NCI-H2196 treated with DMSO at 0.1 percent for 48 hours (cell line): ENCODE measurements around the gene CDH22.
A peak's percentile ranks its signal among the peaks of the same experiment; 100 is the strongest.

Experiments
- DNase-seq: peaks from one replicate; lab custom pipeline; 2025; ENCODE audit not compliant: unreplicated experiment; lab: John Stamatoyannopoulos, UW

CDH22 gene

DNA sequence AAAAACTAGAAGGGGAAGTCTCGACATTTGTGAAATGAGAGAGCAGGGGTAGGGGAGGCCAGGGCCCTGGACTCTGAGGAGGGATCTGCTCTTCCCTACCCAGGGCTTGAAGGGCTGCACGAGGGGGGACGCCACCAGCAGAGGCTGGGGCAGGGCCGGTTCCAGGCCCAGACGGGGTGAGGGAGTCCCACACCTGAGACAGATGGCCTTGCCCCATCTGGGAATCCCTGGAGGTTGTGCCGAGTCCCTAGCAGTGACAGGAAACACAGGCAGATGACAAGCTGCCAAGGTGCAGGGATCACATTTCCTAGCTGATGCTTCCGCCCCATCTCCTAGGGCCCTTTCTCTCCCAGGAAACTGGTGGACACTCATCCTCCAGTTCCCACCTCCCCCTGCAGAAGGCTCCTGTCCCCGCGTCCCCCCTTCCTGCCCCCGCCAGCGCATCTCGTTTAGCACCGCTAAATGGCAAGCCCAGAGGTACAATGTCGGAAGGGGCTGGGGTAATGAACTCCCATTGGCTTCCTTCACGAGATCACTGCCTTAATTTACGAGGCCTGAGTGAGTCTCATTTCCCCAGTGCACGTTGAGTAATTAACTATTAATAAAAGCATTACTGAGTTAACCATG is 35.2 kb upstream of the CDH22 start:
- DNase-seq, result no peak

DNA sequence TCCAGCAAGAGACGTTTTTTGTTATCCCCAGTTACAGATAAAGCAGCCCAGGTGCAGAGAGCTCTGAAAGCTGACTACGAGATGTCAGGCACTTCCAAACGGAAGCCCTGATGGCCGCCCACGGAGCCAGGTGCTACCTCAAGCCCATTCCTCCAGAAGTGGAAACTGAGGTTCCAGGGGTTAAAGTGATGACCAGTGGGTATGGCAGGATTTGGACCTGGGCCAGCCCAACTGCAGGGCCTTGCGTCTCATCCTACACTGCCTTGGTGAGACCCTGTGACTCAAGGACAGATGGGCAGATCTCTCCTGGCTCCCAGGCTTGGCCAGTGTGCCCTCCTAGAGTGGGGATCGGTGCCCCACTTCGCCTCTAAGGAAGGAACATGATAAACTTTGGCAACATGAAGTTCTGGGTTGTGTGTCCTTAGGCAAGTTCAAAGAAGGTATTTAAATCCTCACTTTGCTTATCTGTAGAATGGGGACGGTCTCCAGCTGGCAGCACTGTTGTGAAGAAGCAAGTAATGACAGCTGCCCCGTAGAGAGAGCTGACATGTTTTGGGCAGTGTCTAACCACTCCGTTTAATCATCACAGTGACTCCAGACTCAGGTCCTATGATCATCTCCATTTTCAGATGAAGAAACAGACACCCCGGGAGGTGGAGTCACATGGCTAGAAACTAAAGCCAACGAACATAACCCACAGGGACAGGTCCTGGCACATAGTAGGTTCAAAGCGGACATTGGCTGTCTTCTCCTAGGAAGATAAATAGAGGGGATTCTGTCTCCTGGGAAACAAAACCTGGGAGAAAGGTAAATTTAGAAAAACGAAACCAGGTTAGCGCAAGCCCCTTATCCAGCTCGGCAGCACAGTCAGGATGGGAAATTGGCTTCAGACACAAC is 34.4 kb upstream of the CDH22 start:
- no peak for DNase-seq

DNA sequence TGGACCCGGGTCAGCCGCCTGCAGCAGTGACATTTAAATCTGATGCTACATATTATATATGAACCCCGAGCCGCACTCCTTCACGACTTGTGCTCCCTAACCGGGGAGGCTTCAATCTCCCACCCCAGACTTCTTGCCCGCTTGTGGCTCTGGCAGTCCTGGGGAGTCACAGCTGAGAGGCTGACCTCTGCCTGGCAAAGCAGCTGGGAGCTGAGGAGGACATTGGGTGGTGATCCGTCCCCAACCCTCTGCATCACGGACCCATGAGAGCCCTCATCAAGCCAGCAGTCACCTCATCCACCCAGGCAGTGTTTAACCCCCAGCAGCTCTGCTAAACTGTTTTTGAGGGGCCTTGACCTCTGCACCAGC is 33.7 kb upstream of the CDH22 start:
- DNase-seq, result no peak

DNA sequence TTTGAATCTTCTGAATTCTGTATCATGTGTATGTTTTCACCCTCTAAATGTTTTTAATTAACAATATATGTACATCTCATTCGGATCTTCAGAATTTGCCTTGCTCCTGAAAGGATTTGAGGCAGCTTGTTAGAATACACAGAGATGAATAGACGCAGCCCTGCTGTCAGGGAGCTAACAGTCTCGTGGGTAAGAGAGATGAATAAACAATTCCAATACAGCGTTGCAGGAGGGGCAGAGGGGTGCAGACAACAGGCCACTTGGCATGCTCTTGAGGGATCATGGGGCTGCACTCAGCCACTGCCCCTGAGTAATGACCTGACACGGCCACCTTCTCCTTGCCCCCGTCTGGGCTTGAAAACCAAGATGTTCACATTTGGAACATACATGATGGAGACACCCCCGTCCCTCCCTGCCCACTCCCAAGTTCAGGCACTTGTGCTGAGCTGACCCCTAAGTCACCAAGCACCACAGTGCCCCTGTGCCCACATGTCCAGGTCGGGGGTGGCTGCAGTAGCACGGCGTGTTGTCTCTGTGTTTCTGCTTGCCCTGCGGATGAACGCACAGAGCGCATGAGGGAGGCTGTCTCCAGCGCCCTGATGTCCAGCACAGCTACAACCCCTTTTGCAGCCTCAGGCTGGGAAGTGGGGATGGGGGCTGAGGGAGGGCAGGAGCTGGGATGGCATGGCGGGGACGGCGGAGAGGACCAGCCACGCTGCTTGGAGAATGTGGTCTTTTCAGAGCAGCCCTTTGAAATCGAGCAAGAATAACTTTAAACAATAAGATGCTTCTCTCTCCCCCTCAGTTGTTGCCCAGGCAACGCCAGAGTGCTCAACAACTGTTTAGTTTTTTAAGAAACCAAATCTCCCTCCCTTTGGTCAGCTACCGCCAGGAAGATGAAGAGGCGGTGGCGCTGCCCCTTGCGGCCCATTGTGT is 33.0 kb upstream of the CDH22 start:
- no peak for DNase-seq

DNA sequence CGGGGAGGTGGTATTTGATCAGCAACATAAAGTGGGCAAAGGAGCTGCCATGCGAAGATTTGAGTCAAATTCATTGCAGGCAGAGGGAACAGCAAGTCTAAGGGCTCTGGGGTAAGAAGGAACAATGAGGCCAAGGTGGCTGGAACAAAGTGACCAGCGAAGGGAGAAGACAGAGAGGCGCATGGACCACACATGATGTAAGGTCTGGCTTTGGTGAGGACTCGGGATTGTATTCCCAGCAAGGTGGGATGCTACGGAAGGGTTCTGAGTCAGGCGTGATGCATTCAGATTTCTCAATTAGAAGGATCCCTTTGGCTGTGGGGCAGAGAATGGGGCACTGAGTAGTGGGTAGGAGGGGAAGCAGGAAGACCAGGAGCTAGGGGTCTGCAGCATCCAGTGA is 30.7 kb upstream of the CDH22 start:
- no peak for DNase-seq

DNA sequence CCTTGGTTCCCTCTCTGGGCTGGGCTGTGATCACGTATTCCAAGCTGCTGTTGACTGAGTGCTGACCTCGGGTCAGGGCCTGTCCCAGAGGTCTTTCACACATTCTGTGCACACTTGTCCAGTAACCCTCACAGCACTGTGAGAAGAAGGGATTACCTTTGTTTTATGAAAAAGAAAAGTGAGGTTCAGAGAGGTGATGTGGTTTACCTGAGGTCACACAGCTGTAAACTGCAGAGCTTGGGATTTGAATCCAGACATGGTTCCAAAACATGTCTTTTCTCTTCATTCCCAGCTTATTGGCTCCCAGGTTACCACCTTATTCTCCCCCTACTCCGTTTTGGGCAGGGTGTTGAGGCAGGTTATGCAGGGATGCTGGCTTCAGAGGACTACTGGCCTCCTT is 28.4 kb upstream of the CDH22 start:
- no peak for DNase-seq

DNA sequence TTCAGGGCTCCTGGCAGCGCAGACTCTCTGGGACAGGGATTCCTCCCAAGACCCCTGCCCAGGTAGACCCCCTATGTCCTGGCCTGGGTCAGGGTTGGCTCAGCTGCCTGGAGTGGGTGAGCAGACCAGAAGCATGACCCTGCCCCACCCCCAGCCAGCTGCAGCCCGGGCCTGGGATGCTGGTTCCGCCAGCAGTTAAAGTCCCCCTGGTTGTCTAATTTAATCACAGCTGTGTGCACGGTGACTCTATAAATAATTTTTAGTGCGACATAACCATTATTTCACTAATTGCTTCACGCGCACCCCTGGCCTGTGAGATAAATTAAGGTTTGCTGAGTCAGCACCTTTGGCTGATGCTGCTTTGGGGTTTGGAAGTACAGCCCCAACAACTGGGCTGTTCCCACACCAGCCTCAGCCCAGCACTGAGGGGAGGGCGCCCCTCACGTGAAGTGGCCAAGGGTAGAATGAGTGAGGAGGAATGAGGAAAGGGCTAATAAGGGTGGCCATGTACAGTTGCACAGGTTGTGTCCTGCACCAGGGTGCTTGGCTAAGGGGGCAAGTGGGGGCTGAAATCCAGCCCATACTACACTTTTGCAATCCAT is 26.1 kb upstream of the CDH22 start:
- no peak for DNase-seq

DNA sequence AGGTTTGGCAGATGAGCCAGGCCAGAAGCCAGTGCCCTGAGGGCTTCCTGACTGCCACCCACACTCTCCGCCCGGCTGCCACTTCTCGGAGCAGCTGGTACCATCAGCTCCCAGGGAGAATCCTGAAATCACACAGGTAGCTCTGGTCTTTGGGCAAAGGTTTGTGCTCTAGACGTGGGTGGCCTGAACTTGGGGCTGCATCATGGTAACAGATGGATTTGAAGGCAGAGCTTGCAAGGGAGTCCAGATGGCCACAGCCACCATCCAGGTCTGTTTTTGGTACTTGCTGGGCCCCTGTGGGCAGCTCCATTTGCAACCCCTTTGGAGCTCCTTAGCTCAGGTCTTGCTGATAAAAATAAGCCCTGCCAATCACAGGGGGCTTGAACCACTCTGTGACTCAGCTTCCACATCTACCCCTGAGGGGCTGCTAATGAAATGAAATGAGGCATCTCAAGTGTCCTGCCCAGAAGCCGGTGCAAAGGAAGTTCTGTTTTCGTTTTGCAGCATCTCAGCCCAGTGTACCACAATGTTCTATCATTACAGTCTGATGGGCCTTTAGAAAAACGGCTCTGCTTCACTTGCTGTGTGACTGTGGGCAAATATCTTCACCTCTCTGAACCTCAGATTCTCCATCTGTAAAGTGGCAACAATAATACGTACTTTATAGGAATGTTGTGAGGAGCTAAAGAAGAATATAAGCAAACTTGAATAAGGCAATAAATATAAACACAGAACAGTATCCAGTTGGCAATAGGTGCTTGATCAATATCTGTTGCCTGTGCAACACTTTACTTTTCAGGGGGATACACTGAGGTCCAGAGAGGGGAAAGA is 25.1 kb upstream of the CDH22 start:
- no peak for DNase-seq

DNA sequence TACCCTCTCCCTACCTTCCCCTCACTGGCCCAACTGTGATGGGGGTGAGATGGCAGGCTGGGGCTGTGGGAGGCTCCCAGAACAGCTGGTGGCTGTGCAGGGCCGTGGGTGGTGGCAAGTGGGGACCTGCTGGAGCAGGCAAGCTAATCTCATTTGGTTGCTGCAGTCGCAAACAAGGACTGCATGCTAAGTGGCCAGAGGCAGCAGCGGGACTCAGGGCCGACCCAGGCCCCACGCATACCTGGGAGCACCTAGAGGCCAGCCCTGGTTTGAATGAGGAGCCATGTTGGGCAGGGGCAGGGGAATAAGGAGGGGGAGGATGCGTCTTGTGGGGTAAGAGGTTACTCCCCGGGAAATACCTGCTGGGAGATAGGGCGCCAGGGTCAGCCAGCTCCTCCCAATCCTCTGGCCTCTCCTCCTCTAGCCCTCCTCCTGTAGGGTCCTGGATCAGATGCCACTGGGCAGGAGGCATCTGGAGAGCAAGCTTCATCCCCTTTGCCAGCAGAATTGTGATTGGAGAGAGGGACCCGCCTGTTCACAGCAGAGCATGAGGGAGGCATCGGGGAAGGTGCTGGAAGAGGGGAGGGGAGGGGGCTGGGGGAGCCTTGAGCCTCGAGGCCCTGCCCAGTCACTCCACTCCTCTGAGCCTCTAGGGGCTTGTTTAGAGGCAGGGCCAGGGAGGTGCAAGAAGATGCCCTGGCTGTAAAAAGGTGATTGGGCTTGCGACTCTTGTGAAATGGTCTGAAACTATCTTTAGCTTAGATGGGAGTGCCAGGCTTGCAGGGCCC is 24.3 kb upstream of the CDH22 start:
- DNase-seq, result peak; percentile 56

DNA sequence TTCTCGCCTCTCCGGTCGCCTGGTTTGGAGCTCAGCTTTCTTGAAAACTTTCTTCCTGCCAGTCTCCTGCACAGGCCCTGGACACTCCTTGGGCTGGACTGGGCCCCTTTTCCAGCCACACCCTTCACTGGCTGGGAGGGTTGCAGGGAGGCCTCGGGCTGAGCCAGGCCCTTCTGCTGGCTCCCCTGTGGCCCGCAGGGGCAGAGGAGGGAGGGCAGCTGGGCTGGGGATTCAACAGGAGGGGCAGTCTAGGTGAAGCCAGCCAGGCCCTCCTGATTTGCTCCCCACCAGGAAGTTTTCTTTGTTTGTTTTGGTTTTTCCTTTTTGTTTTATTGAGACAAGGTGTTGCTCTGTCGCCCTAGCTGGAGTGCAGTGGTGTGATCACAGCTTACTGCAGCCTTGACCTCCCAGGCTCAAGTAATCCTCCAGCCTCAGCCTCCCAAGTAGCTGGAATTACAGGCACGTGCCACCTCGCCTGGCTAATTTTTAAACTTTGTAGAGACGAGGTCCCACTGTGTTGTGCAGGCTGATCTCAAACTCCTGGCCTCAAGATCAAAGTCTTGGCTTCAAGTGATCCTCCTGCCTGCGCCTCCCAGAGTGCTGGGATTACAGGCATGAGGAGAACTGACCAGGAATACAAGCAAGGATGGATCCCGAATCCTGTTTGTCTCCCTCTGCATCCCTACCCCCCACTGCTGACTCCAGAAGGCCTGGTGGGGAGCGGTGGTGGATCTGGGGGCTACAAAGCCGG is 23.5 kb upstream of the CDH22 start:
- DNase-seq, result no peak

DNA sequence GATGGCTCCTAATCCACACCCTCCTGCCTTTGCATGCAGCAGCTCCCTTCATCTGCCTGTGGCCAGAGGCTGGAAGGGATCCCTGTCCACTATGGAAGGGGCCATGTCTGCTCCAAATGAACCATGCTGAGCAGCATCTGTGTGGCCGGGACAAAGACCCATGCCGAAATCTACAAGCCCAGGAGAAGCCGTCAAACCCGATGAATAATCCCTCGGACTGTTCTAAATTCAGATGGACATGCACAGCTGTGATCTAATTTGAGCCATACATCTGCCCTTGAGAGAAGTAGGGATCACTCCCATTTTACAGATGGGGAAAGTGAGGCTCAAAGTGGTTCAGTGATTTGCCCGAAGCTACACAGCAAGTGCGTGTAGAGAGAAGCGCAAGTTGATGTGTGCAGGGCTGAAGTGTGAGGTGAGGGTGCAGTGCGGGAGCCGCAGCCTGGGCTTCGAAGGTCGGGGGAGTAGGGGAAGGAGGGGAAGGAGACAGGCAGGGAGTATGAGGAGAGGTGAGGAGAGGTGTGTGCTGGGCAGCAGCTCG is 22.6 kb upstream of the CDH22 start:
- no peak for DNase-seq

DNA sequence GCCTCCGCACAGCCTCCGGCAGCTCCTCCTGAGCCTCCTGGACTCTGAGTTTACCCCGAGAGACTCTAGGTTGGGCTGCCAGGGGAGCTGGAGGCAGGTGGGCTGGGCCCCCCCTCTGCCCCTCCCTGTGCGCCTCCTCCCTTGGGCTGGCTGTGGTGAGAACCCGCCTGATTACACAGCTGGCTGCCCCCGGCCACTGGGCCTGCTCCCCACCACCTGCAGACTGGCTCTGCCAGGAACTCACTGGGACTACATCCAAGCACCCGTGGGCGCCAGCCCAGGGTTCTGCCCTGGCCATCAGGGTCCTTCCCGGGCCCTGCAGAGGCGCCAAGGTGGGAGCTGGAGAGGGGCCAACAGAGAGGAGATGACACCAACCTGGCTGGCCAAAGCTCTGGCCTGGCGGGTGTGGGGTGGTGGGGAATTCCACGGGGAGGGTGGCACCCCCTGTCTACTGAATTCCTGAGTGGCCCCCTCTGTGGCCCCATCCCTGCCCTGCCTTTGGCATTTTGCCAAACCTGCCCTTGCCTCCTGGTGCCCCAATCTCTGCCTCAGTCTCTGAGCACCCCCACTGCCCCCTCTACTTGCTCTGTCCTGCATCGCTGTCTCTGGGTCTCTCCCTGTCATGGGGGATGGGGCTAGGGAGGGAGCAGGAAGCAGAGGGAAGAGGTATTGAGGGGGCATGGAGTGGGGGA is 21.9 kb upstream of the CDH22 start:
- DNase-seq, result peak; percentile 79

DNA sequence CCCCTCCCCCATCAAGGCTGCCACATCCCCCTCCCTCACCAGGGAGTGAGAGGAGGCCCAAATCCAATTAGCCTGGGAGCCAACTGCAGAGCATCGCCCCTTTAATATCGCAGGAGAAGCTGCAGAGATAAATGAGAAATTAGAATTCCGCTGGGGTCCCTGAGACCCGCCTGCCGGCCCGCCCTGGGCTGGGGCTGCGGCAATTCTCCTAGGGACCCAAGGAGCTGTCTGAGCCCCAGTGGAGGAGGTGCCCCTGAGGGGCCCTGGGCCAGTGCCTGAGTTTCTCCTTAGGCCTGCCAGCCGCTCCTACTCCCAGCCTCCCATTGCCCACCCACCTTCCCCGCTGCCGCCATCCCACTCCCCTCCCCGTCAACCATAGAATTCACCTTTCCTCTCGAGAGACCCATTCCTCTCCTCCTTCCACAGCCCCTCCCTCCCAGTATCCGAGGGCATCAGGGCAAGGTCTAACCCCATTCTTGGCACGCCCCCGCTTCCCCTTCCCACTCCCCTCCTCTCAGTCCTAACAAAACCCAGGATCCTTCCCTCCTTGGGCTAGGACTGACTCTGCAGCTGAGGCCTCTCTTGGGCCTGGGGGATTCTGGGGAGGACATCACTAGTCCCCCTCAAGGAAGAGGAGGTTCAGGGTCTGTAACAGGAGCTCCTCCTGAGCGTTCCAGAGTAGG is 20.0 kb upstream of the CDH22 start:
- DNase-seq, result no peak

DNA sequence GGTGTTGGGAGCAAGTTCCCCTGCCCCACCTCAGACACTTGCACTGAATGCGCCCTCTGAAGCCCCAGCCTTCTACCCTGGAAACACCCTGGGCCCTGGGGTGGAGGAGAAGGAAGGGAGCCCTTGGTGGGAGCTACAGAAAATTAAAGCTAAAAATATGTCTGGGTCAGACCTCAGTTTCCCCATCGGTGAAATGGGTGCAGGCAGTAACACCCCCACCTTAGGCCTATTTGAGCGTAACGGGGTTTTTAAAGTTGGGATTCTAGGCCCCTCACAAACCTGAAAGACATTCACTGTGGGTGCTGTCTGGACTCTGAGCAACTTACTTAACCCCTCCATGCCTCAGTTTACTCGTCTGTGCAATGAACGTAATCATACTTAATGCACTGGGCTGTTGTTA is 19.3 kb upstream of the CDH22 start:
- no peak for DNase-seq

DNA sequence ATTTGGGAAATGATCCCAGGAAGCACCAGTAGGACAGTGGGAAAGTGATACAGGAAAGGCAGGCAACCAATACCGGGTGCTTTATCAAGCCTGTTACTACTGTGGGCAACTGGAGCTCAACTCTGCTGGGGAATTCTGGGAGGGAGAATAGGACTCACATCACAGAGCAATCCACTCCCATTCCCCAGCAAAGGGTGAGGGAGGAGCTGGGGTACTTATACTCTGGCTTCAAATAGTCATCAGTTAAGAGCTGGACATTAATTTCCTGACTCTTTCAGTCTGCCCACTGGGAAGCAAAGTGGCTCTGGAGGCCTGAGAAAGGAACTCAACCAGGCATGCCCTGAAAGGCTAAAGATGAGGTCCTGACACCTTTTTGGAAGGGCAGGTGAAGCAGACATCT is 17.5 kb upstream of the CDH22 start:
- DNase-seq, result no peak

DNA sequence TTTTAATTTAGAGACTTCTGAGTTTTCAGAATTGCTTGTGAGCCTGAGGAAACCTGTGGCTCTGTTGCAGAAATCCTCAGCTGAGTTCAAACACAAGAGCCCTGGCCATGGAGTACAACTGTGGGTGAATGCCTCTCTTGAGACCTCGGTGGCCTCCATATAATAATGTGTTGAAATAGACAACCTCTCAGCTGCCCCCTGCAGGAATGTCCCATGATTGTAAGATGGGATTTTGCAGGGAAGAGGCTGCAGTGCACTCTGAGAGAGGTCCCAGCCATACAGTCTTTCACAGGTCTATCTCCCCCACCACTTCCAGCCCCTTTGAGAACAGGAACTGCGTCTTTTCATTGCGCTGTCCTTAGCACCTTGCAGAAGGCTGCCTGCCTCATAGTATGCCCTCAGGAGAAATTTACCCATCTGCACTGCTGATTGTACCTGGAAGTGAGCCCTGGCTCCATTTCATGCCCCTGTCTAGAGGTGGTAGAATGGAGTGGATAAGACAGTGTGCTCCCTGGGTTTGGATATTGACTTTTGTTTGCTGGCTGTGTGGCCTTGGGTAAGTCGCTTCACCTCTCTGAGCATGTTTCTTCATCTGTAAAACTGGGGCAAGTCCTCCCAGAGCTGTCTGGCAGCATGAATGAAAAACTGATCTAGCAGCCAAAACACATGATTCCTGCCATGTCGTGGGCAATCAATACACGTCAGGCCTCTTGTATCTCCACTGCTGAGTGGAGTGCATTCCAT is 16.8 kb upstream of the CDH22 start:
- no peak for DNase-seq

DNA sequence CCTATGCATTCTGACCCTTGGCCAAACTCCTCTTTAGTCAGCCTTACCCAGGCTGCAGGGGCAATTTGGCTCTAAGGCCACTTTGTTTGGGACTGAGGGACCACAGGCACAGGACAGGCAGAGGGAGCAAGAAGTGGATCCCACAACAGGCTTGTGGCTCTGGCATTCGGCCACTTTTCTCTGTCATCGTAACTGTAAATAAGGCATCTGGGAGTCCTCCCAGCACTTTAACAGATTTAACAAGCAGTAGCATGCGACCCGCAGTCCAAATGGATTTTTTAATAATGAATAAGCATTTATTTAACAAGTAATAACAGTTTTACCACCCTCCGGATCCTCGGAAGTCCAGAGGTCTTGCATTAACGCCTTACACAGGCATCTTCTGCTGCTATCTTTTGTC is 16.1 kb upstream of the CDH22 start:
- no peak for DNase-seq
